GM18499 (cell line): ENCODE results near the gene BACE1.
"Not testable (repeated sequence)": the region's sequence is repeated elsewhere in the genome, so short reads cannot be mapped to it uniquely, and the experiment has no call there.

ENCODE experiments used
- ATAC-seq: cut with Tn5 transposase; IDR thresholded peaks from one replicate; pipeline ENCODE4 v1.9.1; 2021; ENCODE audit warnings: moderate number of reproducible peaks; ENCODE audit not compliant: insufficient read depth, unreplicated experiment

The BACE1 gene

DNA sequence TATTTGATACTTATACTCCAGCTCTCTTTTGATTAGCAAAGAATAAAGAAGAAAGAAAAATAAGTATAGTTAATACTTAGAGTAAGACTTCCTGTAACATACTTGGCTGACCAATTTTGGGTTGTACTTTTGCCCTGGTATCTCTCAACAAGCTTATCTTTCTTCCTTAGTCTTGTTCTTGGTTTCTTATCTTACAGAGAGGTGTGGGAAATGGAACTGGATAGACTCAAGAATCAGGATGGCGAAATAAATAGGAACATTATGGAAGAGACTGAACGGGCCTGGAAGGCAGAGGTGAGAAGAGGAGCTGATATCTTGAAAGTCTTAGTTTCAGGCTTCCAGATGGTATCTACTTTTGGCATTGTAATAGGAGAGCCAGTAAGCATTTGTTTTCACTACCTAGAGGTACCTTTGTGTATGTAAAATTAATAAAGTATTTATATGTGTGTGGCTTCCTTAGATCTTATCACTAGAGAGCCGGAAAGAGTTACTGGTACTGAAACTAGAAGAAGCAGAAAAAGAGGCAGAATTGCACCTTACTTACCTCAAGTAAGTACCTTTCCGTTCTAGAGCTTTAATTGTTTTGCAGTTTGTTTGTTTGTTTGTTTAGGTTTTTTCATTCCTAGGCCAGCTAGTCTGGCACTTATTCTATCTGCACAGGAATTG is 36.2 kb downstream of the BACE1 start:
- no peak for ATAC-seq

DNA sequence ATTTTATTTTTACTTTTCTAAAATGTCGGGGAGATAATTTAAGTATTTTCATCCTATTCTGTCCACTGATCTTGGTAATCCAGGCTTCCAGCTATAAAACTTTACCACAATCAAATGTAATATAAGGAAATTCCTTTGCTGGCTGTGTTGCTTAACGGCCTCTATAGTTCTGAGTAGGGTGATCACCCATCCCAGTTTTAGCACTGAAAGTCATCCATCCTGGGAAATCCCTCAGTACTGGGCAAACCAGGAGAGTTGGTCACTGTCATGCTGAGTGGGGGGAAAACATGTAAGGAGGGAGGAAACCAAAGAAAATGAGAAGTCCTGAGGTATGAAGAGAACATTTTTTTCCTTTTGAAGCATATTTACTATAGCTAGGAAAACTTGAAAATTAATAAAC is 37.7 kb downstream of the BACE1 start:
- ATAC-seq = no peak

DNA sequence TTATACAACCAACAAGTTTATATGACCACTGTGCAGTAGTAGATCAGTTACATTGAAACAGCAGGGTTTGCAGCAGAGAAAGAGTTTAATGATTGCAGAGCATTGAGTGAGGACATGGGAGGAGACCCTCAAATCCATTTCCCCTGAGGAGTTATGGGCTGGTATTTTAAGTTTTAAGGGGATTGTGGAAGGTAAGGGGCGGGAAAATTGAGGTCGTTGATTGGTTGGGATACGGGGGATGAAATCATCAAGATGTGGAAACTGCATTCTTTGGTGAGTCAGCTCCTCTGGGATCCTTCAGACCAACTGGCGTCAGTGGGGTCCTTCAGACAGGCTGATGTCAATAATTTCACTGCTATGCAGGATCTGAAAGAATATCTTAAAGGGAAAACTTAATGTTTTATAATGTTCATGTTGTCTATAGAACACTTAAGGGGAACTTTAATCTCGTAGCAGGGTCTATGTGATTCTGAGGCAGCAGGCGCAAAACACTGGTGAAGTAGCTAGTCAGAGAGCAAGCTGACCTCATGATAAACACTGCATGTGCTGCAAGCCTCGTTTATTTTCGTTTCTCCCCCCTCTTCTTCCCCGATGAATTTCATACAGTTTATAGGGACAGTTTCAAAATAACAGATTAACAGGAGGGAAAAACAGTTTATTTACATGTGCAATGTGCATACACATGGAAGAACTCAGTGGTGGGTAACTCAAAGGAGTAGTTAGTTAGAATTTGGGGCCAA is 42.3 kb downstream of the BACE1 start:
- ATAC-seq = no peak

DNA sequence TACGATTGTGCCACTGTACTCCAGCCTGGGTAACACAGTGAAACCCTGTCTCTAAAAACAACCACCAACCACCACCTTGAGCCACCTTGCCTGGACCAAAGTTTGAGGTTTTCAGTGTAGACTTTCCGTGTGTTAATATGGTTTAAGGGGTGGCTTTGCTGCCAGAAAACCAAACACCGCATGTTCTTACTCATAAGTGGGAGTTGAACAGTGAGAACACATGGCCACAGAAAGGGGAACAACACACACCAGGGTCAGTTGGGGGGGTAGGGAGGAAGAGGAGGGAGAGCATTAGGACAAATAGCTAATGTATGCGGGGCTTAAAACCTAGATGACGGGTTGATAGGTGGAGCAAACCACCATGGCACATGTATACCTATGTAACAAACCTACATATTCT is 43.9 kb downstream of the BACE1 start:
- not testable (repeated sequence) for ATAC-seq

DNA sequence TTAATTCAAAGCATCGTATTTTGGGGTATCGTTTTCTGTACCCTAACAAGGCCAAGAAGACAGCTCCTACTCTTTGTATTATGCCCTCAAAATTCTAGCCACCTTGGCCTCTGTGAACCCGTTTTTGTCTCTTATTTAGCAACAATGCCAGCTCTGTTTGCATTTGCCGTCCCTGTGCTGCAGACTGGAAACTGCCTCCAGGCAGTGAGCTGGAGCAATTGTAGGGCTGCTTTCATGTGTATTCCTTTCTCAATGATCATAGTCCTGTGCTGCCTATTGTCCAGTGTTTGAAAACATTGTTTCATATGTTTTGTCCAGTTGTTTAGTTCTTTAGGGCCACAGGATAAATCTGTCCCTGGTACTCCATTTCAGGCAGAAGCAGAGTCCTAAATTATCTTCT is 44.8 kb downstream of the BACE1 start:
- no peak for ATAC-seq

DNA sequence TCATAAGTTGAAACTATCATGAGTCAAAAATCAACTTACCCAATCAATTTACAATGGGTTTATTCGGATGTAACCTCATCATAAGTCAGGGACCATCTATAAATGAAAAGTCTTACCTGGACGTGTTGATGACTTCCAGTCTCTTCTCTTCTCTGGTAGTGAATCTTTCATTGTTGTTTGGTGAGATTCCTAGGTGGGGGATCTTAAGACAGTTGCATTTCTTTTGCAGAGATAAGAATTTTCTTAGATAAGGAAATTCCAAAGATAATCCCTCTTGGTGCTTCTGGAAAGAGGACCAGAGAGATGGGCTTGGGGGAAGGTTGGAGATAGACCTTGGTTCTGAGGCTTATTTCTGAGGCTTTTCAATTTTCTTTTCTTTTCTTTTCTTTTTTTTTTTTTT is 46.2 kb downstream of the BACE1 start:
- ATAC-seq = no peak

DNA sequence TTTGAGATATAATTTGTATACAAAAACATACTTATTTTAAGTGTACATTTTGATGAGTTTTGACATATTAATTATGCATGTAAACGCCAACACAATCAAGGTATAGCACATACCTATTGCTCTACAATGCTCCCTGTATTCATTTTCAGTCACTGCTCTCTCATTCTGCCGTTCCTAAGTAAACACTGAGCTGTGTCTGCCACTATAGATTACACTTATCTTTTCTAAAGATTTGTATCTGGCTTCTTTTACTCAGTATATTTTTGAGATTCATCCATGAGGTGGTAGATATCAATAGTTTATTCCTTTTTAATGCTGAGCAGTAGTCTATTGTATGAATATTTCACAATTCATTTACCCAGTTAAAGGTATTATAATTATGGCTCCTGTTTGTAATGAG is 50.3 kb downstream of the BACE1 start:
- no peak for ATAC-seq

DNA sequence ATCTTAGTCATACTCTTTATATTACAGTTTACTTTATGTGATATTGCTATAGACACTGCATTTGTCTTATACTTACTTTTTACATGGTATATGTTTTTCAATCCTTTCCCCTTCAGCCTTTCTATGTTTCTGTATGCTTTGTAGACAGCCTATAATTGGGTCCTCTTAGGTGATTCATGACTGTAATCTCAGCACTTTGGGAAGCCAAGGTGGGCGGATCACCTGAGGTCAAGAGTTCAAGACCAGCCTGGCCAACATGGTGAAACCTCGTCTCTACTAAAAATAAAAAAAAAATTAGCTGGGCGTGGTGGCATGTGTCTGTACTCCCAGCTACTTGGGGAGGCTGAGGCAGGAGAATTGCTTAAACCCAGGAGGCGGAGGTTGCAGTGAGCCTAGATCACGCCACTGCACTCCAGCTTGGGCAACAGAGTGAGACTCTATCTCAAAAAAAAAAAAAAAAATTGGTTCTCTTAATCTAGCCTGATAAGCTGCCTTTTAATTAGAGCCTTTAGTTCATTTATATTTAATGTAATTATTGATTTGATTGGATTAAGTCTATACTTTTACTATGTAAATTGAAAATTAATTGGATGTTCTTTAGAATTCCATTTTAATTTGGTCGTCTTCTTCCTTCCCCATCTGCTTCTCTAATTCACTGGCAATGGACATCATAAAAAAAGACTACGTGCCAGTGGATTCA is 51.3 kb downstream of the BACE1 start:
- ATAC-seq = not testable (repeated sequence)

DNA sequence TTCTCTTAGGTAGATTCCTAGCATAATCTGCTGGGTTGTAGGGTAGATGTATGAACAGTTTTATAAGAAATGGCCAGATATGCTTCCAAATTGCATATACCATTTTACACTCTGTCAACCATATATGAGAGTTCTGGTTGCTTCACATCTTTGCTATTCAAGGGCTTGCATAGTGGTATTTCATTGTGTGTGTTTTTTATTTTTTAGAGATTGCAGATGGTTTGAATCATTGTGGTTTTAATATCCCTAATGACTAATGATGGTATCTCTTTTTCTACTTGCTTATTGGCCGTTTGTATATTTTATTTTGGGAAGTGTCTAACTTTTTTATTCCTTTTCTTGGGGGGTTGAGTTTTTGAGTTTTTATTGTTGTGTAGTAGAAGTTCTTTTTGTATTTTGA is 56.6 kb downstream of the BACE1 start:
- ATAC-seq = no peak

DNA sequence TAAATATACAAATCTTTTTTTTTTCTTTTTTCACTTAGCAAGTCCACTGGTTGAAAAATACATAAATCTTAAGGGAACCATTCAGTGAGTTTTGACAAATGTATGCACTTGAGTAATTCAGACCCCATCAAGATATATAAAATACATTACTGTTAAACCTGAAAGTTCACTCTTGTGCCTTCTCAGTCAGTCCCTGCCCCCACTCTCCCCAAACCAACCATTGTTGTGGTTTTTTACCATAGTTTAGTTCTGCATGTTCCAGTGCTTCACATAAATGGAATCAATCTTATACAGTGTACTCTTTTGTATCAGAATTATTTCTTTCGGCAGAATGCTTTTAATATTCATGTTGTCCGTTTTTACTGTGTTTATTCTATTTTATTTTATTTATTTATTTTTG is 57.5 kb downstream of the BACE1 start:
- ATAC-seq = no peak

DNA sequence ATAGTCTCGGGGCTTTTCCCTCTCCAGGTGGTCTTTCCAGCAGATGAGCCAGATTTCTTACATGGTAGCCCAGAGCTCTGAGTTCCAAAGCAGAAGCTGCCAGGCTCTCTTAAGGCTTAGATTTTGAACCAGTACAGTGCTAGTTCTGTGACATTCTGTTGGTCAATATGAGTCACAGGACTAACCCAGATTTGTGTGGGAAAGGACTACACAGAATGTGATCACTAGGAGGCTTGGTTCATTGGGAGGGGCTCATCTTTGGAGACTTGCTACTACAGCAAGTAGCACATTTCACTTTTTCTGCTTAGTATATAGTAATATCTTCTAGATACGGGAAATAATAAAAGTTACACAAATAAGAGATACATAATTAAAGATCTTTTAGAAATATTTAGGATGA is 59.5 kb downstream of the BACE1 start:
- no peak for ATAC-seq

DNA sequence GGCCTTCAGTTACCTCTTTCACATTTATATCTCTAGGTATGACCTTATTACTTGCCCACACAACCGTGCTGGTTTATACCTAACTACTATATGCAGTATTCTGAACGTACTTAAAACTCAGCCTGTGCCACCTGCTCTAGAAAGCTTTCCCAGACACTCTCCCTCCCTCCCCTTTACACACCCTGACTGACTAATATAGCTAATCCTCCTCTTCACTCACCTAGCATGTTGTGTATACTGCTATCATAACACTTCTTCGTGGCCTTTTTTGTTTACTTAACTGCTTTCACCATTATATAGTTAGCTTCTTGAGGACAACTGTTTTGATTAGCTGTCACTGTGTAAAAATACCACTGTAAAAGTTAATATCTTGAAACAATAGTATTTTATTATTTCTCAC is 60.1 kb downstream of the BACE1 start:
- no peak for ATAC-seq

DNA sequence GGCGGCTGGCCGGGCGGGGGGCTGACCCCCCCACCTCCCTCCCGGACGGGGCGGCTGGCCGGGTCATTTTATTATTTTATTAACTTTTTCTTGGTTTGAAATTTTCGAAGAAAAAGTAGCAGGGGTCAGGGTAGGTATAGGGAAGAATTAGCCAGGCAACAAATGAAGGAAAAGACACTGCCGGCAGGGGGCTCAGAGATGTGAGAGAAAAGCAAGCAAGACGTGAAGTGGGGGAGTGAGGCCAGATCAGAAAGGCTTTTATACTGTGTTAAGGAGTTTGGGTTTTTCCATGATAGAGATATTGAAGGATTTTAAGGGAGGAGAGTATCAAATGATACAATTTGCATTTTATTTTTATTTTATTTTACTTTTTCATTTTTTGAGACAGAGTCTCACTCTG is 64.5 kb downstream of the BACE1 start:
- no peak for ATAC-seq

DNA sequence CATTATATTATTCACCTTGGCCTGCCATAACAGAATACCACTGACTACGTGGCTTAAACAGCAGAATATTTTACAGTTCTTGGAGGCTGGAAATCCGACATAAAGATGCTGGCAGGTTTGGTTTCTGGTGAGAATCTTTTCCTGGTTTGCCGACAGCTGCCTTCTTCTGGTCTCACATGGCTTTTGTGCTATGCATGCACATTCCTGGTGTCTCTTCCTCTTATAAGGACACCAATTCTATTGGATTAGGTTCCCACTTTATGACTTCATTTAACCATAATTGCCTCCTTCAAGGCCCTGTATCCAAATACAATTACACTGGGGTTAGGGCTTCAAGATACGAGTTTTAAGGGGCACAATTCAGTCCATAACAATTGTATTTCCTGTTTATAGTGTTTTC is 66.5 kb downstream of the BACE1 start:
- ATAC-seq = no peak

DNA sequence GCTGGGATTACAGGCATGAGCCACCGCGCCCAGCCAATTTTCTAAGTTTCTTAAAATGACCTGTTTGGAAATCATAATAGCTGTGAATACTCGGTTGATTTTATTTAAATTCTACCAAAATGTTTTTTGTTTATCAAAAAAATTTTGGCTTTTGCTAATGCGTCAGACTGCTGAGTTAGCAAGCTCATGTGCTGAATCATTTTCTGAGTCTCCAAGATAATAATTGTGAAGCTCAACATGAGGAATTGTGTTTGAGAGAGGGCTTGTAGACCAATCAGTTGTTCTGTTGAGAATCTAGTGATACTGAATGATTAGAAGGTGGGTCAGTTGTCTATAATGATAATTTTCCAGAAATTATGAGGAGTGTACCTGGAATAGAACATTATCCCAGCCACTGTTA is 67.7 kb downstream of the BACE1 start:
- ATAC-seq = no peak

DNA sequence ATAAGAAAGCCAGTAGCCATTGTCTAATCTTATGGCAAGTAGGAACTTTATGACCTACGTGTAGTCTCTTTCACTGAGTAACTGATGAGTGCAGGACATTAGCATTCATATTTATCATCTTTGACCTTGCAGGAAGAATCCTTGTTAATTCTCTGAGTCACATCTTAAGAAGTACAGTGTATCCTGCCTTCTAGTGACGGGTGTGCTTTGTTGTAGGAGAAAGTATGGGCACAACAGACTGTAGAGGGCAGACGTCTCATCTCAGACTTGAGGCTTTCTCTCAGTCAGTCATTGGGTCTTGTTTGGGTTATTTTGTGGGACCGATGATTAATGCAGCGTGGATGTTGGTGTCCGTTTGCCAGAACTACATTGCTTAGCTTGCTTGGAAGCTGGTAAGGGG is 76.8 kb downstream of the BACE1 start:
- ATAC-seq = no peak

DNA sequence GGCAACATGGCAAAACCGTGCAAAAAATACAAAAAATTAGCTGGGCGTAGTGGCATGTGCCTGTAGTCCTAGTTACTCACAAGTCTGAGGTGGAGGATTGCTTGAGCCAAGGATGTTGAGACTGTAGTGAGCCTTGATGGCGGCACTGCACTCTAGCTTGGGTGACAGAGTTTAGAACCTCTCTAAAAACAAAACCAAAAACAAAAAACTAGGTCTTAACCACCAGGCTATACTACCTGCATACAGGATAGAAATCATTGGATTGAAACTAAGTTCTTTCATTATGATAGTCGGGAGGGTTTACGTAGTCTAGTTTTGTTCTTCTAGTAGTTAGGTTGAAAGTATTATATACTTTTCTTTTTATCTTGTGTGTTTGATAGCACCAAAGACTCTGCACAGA is 77.8 kb downstream of the BACE1 start:
- no peak for ATAC-seq
